Caki2 (cell line): ENCODE measurements around the gene RPAIN. TPM values are rescaled to one million over a fixed set of nuclear protein-coding genes. Genes with fewer than 3 reads are reported as not detected.

Experiments used
- DNase-seq: peaks from one replicate; pipeline ENCODE4 v3.0.0-alpha.2; 2015; ENCODE audit warnings: low read depth
- in situ Hi-C: cut with HindIII; loops from 2 replicates; pipeline ENCODE4 v1.10.0; 2016; ENCODE audit warnings: low sequenced_read_pairs, low pct_unique_long_range_greater_than_20kb, mixed read lengths
- total RNA-seq: library from RNA; depleted of rRNA; stranded (reverse); fragments of >200 nt; shearing (Covaris generic); gene quantifications from 2 replicates; pipeline ENCODE4 v1.2.3, GENCODE V29; 2014; ENCODE audit warnings: low replicate concordance; rRNA removed

Gene RPAIN, protein sequence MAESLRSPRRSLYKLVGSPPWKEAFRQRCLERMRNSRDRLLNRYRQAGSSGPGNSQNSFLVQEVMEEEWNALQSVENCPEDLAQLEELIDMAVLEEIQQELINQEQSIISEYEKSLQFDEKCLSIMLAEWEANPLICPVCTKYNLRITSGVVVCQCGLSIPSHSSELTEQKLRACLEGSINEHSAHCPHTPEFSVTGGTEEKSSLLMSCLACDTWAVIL
- 21.8 and 39.7 TPM in 2 replicates for total RNA-seq

DNA sequence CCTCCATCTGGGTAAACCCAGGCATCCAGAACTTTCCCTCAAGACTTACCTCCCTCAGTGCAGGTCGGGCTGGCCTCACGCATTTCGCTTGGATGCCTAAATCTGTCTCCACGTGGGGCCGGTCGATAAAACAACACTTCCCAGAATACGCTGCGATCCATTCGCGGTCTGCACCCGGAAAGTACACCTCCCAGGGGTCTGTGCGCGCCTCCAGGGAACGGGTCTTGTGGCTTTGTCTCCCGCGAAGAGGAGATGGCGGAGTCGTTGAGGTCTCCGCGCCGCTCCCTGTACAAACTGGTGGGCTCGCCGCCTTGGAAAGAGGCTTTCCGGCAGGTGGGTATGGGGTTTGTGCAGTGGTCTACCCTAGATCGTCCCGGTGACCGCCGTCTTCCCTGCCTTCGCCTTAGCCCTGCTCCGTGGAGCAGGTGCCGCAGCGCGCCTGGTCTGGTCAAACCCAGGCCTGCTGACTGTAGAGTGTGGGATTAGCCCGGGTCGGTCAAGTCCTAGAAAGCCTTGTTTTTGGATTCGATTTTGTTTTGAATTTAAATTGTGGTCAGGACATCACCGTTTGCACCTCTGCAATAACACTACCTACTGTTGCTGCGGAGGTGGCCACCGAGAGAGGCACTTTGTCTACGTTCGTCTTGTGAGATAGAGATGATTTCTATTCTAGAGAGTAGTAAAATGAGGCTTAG is at the start of gene RPAIN:
Gene RPAIN (plus strand): TSS at position 224 of the 695 bp plus-strand sequence. CDS start 29 bp downstream, at position 253.
- in situ Hi-C loops = no loop called here
- no peak for DNase-seq

DNA sequence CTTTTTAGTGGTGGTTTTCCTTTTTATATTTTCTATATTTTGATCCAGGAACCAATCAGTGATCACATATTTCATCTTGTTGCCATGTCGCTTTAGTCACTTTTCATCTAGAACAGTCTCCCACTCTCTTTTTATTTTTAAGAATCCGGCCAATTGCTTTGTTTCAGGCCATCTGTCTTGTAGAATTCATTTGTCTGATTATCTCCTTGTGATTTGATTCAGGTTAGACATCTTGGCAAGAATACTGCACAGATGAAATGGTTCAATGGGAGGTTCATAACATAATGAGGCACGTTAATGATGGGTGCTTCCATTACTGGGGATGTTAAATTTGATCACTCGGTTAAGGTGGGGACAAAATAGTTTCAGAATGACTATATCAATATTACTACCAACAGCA is 49.6 kb upstream of the RPAIN start:
- in situ Hi-C loops = no loop called here
- DNase-seq = no peak

DNA sequence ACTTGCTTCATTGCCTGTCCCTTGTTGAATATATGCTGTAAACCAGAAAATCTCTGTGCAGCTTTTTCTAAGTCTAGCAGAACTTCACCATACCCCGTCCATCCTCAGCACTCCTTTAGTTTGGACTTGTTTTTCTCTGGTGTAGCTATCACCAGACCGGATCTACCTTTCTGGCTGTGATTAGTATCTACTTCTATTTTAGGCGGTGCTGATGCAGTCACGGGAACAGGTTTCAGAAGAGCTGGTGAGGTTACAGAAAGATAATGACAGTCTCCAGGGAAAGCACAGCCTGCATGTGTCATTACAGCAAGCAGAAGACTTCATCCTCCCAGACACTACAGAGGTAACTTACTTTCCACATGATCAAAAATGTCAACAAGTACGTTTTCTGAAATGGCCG is 46.9 kb upstream of the RPAIN start:
- in situ Hi-C loops = no loop called here
- DNase-seq = no peak

DNA sequence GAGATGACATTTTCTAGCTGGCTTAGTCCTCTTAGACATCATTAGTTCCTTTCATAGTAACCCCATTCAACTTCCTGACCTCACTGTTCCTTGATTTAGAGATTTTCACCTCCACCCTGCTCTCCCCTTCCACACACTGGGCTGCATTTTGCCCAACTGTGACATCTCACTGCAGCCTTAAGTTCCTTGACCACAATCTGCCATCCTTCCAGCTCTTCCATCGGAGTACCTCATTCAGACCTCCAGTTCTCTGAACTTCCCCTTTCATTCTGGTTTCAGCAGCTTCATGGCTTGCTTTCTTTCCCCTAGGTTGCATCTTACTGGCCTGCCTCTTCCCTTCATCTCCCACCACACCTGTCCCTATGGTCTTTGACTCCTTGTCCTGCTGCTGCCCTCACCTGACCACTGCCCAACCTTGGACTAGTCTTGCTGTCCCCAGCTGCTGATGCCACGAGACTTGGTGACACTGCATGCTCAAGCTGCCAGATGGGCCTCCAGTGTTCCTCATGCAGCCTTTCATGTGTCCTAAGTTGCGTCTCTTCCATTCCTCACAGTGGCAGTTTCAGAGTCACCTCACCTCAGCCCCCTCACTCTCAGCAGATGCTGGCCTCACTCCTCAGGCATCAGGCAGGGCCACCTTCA is 41.3 kb upstream of the RPAIN start:
- in situ Hi-C loops = no loop called here
- no peak for DNase-seq

DNA sequence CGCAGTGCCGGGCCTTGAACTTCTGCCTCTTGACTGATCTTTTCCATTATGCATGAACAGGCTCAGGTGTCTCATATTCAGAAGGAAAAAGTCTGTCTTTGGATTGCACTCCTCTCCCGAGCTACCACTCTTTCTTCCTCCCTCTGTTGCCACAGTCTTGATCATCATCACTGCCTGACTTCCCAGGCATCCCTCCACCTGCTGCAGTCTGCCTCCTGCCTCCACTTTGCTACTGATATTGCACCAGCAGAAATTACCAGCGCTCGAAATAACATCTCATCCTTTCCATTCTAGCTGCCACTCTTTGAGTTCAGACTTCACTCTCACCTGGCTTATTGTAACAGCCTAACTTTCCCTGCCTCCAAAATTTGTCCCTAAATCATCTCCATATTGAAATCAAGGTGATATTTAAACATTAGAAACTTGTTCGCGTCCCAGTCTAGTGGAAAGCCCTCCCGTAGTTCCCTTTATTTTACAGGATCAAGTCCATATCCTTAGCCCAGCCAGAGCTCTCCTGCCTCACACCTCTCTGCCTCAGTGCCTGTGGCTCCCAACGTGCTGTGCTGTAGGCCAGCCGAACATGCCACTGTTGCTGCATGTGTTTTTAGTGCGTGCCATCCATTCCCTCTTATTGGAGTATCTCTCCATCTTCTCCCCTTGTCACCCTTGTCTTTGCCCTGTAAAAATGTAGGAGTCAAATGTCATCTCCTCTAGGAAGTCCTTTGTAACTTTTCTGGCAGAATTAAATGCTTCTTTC is 40.5 kb upstream of the RPAIN start:
- no peak for DNase-seq
- in situ Hi-C loops = no loop called here

DNA sequence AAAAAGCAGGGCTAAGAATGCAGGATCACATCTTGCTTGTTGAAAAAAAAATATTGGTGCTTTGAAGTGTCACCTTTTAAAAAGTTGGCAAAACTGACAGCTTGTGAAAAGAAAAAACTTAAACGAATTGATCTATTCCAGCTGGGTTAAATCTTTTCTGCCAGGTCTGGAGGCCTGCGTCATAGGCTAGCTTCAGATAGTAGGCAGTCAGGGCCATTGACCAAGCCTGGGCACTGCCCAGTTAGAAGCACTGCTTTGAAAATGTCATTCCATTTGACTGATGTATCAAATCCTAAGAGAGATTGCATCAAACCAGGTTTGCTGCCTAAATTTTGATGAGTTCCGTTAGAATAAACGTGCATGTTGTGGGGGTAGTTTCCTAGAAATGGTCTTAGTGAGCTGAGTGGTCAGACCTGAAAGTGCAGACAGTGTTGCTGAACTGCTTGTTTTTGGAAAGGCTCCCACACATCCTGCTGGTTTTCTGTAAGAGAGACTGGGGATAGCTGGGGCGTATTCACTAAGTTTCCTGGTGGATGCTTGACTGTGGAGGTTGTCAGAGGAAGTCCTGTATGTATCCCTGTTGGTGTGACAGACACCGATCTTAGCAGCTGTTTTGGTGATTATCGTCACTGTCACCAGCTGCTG is 39.4 kb upstream of the RPAIN start:
- in situ Hi-C loops = no loop called here
- no peak for DNase-seq

DNA sequence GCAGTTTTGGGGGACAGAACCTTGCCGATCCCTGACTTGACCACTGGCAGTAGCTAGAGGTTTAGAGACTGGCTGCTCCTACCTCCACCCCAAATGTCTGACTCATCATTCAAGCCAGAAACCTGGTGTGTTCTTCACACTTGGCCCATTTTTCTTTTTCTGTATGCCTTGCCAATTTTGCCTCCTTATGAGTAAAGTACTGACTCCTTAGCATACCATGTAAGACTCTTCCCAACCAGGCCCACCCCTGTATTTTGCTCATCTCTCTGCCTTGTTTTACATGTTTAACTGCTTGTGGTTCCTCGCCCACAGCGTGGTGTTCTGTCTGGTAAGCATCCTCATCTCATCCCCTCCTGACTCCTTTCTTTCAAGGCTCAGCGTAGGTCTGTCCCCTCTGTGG is 38.4 kb upstream of the RPAIN start:
- no peak for DNase-seq
- in situ Hi-C loops = no loop called here

DNA sequence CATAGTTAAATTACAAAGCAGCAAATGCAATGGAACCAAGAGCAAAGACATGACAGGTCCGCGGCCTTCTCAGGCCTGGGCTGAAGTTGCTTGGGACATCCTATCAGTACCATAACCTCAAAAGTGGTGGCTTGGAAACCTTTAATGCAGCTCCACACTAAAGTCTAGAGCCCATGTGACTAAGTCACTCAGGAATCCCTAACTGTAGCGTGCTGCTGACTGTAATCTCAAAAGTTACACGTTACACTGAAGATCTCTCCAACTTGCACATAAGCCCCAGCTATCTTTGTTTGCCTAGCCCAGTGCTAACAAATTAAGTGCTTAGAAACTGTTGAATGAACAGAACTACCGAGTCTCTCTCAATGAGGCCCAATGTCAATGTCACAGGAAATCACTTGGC is 28.3 kb upstream of the RPAIN start:
- no peak for DNase-seq
- in situ Hi-C loops = no loop called here

DNA sequence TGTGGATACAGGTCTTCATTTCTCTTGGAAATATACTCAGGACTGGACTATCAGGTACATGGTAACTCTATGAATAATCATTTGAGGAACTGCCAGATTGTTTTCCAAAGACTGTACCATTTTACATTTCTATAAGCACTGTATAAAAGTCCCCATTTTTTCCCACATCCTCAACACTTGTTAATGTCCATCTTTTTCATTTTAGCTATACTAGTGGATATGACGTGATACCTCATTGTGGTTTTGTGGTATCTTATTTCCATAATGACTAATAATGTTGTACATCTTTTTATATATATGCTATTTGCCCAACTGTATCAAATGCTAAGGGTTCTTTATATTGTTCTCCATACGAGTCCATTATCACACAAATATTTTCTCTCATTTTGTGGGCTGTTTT is 23.4 kb upstream of the RPAIN start:
- DNase-seq = no peak
- in situ Hi-C loops = no loop called here

DNA sequence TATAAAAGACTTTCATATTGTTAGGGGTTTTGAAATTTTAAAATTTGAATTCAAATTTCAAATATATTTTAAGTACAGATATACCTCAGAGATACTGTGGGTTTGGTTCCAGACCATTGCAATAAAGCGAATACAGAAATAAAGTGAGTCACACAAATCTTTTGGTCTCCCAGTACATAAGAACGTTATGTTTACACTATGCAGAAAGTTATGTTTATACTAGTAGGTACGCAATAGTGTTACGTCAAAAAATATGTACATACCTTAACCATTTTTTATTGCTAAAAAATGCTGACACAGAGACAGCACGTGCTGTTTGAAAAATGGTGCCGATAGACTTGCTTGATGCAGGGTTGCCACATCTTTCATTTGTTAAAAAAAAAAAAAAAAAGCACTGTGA is 20.2 kb upstream of the RPAIN start:
- in situ Hi-C loops = no loop called here
- no peak for DNase-seq

DNA sequence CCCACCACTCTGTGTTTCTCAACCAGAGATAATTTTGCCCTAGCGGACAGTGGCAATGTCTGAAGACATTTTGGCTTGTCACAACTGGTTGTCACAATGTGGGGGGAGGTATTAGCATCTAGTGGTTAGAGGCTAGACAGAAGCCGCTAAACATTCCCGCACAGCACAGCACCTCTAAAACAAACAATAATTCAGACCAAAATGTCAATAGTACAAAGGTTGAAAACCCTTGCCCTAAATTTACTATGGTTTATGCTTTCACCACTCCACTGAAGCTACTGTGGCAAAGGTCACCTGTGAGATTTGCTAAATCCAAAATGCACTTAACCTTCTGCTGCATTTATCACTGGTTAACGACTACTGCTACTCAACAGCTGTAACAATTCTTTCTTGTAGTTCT is 14.6 kb upstream of the RPAIN start:
- in situ Hi-C loops = no loop called here
- DNase-seq = no peak

DNA sequence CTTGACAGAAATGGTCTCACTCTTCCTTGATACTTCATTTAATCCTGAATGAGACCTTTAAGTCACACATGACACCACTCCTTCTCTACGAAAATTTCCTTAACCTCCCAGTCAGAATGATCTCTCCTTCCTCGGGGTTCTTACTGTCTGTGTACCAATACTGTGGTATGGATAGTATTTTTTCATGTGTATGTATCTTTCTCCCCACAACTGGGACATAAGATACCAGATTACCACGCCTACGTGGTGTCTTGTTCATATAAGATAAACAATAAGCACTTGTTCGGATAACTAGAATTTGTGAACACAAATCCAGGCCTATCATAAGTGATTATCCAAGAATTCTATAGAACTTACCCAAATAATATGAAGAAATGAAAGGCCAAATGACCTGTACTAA is 11.8 kb upstream of the RPAIN start:
- DNase-seq = no peak
- in situ Hi-C loops = no loop called here

DNA sequence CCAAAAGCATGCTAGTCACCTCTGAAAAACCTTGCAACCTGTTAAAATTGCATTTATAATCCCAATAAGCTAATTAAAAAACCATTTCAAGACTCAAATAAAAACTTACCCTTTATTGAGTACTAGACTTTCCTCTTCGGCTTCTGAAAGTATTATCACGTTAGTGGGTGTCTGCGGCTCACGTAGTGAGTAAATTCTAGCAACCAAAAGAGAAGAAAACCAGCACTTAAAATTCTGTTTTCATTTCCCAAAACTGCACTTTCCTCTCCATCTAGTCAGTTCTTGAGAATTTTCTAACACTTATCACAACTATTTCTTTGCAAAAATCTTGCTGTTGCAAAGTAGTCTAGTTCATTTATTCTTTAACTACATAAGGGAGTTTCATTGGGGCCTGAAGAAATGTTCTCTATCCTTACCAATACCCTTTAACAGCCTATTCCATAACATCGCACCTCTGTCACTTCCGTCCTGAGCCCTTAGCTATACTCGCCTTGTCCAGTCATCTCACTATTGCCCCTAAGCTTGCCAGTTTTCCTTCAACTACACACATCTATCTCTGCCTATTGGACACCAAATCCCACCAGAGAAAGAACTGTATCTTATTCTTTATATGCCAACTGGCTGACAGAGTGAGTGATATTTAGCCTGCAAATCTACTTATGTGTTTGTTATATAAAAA is 9.2 kb upstream of the RPAIN start:
- no peak for DNase-seq
- in situ Hi-C loops = no loop called here

DNA sequence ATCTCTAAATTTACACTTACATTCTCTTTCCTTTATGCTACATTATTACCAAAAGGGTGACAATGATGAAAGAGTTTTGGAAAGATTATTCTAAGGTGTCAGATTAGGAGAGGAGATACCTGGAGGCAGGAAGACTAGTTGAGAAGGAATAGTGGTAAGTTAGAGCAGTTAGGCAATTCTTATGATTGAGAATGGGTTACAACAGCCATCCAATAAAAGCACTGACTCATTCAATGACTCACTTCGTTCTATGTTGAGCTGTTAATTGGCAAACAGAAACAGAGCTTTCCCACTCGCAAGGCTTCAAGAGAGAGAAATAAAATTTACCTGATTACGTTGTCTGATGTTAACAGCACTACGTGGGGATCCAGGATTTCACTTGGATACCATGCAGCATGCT is 6.3 kb upstream of the RPAIN start:
- DNase-seq = peak; percentile 67
- in situ Hi-C loops = no loop called here

DNA sequence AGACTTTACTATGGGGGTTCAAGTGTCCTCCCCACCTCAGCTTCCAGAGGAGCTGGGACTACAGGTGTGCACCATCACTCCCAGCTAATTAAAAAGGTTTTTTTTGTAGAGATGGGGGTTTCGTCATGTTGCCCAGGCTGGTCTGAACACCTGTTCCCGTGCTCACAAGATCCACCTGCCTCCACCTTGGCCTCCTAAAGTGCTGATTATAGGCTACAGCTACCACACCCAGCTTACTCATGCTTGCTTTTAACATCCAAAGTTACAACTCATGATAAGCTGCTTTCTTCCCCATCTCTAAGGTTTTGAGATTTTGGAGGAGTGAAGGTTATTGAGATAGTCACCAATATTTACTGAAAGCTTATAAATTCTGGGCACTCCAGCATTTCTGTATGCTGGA is 3.1 kb upstream of the RPAIN start:
- in situ Hi-C loops = no loop called here
- DNase-seq = no peak

DNA sequence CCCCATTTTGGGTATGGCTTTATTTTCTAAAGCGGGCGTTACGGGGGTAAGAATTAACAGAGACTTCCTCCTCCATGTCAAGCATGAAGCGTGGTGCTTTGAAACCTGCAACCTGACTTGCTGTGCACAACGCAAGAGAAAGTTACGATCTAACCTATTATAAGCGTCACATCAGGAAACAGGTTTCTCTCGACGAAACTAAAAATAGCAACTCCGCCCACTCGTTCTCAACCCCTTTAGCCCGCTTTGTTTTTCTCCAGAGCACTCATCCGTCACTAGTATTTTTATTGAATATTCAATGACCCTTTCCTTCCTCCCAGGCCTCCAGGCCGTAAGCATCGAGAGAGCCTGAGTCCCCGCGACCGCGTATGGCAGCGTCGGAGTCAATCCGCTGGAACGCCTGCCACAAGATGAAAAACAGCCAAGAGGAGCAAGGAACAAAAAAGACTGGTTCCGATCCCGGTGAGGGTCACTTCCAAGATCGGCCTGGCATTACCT is 1.1 kb upstream of the RPAIN start:
- peak; percentile 79 for DNase-seq
- in situ Hi-C loops = no loop called here

DNA sequence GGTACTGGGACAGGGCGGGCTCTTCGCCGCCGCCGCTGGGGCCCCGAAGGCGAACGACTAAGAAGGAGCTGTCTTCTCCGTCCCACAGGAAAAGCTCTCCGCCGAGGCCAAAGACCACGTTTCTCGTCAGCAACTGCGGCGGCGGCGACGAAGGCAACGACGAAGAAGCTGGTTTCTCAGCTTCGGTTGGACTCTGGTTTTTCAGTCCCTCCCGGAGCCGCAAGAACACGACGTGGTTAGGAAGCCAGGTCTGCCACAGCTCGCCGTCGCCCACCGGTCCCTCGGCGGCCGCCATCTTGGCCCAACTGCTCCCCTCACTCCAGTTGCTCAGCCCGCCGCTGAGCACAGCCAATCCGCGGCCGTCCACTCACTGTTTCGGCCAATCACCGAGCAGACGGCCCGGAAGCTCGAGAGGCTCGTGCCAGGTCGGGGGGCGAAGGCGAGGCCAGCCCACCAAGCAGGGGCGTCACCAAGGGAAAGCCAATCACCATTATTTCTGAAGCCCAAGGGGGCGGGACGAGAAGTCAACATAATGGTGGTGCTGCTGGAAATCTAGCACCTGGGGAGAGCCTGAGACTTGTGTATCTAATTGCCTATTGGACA is 525 bp upstream of the RPAIN start, which contains the start of gene NUP88:
Gene NUP88 (minus strand): TSS at position 307 of the 603 bp plus-strand sequence. CDS start 12 bp downstream, at position 295.
- DNase-seq = peak; percentile 97
- in situ Hi-C loops = no loop called here
